HEK293 (cell line): ENCODE data around the gene GOLGA8K.
"Not testable (repeated sequence)": the region's sequence is repeated elsewhere in the genome, so short reads cannot be mapped to it uniquely, and the experiment has no call there.

Source experiments
- CTCF ChIA-PET: fragments of 350-600 bp; formaldehyde crosslinking; extraction: SDS; loops from one replicate; lab custom pipeline; 2021; ENCODE audit warnings: antibody characterized with exemption; lab: Yijun Ruan, JAX
- POLR2A ChIA-PET: fragments of 300-600 bp; formaldehyde crosslinking; extraction: SDS; loops from one replicate; lab custom pipeline; 2020; ENCODE audit warnings: antibody characterized with exemption, inconsistent platforms; lab: Yijun Ruan, JAX
- H3K27ac ChIP-seq: fragments of 200-500 bp; sonication (Bioruptor generic); 2 replicates; pipeline ENCODE4 v1.5.1; 2014; ENCODE audit warnings: low read depth, low read length, control low read depth, inconsistent platforms; ENCODE audit errors: extremely low read depth
- H3K36me3 ChIP-seq, 2 experiments: fragments of 200-500 bp in 1 of 2; sonication (Bioruptor generic) in 1 of 2; 1 replicate in 1 of 2; 2 replicates in 1 of 2; pipeline ENCODE4 v1.5.1; 2014 to 2017; ENCODE audit warnings: inconsistent platforms in 2 of 2, low read length in 2 of 2; ENCODE audit not compliant: control insufficient read depth in 2 of 2, insufficient read depth in 1 of 2
- H3K4me1 ChIP-seq: fragments of 200-500 bp; sonication (Bioruptor generic); 2 replicates; pipeline ENCODE4 v1.5.1; 2014; ENCODE audit warnings: mild to moderate bottlenecking, low read length, inconsistent platforms; ENCODE audit not compliant: control insufficient read depth, insufficient read depth
- H3K4me3 ChIP-seq: 2 replicates; pipeline ENCODE4 v1.5.1; 2011; ENCODE audit warnings: low read depth, mild to moderate bottlenecking, control low read depth, low read length, moderate library complexity
- H3K9me3 ChIP-seq: fragments of 200-500 bp; sonication (Bioruptor generic); 2 replicates; pipeline ENCODE4 v1.5.1; 2014; ENCODE audit warnings: low read depth, low read length, inconsistent platforms; ENCODE audit not compliant: control insufficient read depth, insufficient read depth

The GOLGA8K gene

GRCh38 chr15:32374185-32374584 lies 28.9 kb downstream of the GOLGA8K start:
- H3K36me3 ChIP-seq, H3K4me1 ChIP-seq, H3K27ac ChIP-seq, POLR2A ChIA-PET, H3K4me3 ChIP-seq, CTCF ChIA-PET, H3K9me3 ChIP-seq: not testable (repeated sequence)

DNA sequence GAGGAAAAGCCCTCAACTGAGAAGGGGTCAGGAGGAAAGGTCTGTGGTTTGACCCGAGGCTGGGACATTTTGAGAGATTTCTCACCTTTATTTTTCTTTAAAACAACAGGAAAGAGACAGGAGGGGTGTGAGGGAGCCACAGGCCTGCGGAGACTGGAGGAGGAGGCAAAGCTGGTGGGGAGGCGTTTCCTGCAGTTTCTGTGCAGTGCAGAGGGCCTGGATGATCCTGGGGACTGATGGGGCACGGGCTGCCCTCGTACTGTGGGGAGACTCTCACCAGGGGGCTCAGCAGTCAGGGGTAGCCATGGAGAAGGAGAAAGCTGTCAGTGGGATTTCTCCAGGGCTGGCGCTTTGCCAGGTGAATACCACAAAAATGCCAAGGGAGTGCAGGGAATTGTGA lies 29.4 kb downstream of the GOLGA8K start:
- POLR2A ChIA-PET, H3K36me3 ChIP-seq, H3K4me1 ChIP-seq, CTCF ChIA-PET, H3K9me3 ChIP-seq, H3K4me3 ChIP-seq, H3K27ac ChIP-seq: not testable (repeated sequence)

DNA sequence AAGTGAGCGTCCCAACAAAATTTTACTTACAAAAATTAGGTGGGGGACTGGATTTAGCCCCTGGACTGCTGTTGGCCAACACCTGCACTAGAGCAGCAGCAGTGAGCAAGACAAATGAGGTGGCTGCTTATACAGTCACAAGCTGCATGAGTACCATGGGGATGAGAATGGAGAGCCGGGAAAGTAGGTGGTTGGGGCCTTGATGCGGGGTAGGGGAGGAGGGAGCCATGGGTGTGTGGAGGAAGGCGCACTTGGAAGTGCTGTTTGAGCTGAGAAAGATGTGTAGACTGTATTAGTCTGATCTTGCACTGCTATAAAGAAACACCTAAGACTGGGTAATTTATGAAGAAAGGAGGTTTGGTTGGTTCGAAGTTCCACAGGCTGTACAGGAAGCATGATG lies 31.0 kb downstream of the GOLGA8K start:
- CTCF ChIA-PET, H3K36me3 ChIP-seq, POLR2A ChIA-PET, H3K9me3 ChIP-seq, H3K4me3 ChIP-seq, H3K27ac ChIP-seq, H3K4me1 ChIP-seq: not testable (repeated sequence)

GRCh38 chr15:32370526-32370925 lies 32.6 kb downstream of the GOLGA8K start:
- H3K27ac ChIP-seq, H3K4me3 ChIP-seq, POLR2A ChIA-PET, H3K4me1 ChIP-seq, H3K9me3 ChIP-seq, CTCF ChIA-PET, H3K36me3 ChIP-seq: not testable (repeated sequence)

- H3K4me1 ChIP-seq, H3K9me3 ChIP-seq, CTCF ChIA-PET, H3K27ac ChIP-seq, H3K36me3 ChIP-seq, POLR2A ChIA-PET, H3K4me3 ChIP-seq: not testable (repeated sequence)
These were observed 33.0 kb downstream of the GOLGA8K start for GRCh38 chr15:32370064-32370463.

DNA sequence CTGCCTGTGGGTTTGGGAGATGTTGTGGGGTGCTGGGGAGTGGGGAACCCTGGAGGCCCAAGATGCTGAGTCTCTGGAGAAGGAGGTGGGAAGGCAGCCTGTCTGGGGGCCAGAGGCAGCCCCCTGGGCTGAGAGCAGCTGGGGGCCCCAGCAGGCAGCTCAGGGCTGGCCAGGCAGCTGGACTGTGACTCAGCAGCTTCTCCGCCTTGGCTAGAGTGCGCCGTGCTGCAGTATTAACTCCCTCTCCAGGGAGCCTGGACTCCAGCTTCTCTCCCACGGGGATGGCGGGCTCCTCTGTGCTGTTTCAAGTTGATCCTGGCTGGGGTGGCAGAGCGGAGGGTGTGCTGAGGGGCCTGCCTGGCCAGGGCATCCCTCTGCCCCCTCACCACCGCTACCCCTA lies 36.6 kb downstream of the GOLGA8K start:
- H3K27ac ChIP-seq, H3K4me3 ChIP-seq, POLR2A ChIA-PET, H3K4me1 ChIP-seq, H3K9me3 ChIP-seq, H3K36me3 ChIP-seq, CTCF ChIA-PET: not testable (repeated sequence)

GRCh38 chr15:32365955-32366354 lies 37.1 kb downstream of the GOLGA8K start:
- H3K36me3 ChIP-seq, H3K4me1 ChIP-seq, POLR2A ChIA-PET, H3K27ac ChIP-seq, H3K9me3 ChIP-seq, CTCF ChIA-PET, H3K4me3 ChIP-seq: not testable (repeated sequence)

DNA sequence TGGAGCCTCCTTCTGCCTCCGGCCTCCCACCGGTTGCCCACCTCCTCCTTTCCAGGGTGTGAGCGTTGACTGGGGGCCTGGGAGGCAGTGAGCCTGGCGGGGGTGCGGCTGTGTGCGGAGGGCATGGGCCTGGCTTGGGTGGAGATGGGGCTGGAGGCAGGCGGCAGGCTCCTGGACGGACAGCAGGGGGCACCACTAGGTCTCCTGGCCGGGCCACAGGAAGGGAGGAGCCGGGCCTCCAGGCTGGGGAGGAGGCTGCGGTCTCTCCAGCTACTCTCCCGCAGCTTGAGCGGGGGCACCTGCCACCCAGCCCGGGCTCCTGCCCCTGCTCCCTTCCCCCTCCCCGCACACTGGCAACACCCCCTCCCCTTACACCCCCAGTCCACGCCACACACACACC lies 38.1 kb downstream of the GOLGA8K start:
- H3K4me1 ChIP-seq, H3K36me3 ChIP-seq, CTCF ChIA-PET, H3K9me3 ChIP-seq, POLR2A ChIA-PET, H3K4me3 ChIP-seq, H3K27ac ChIP-seq: not testable (repeated sequence)

DNA sequence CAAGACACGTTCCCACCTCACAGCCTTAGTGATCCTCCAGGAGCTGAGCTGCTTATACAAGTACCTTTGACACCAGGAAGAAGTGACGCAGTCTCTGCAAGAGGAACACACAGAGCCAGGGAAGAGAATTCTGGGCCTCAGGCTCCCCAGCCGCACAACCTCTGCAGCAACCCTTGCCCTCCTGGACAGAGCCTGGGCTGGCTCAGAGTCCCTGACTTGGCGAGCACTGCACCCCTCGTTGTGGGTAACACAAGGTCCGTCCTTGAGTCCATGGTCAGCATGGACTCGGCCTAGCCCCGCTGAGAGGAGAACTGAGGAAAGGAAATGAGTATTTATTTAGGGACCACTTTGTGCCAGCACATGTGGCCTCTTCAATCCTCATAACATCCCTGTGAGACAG lies 39.6 kb downstream of the GOLGA8K start:
- H3K27ac ChIP-seq, H3K36me3 ChIP-seq, CTCF ChIA-PET, H3K9me3 ChIP-seq, H3K4me1 ChIP-seq, POLR2A ChIA-PET, H3K4me3 ChIP-seq: not testable (repeated sequence)

GRCh38 chr15:32361662-32362061 lies 41.4 kb downstream of the GOLGA8K start:
- CTCF ChIA-PET, H3K9me3 ChIP-seq, POLR2A ChIA-PET, H3K4me3 ChIP-seq, H3K27ac ChIP-seq, H3K4me1 ChIP-seq, H3K36me3 ChIP-seq: not testable (repeated sequence)

GRCh38 chr15:32358462-32358861 lies 44.6 kb downstream of the GOLGA8K start:
- CTCF ChIA-PET, H3K27ac ChIP-seq, H3K9me3 ChIP-seq, H3K4me1 ChIP-seq, H3K36me3 ChIP-seq, H3K4me3 ChIP-seq, POLR2A ChIA-PET: not testable (repeated sequence)

GRCh38 chr15:32356909-32357308 lies 46.2 kb downstream of the GOLGA8K start:
- H3K36me3 ChIP-seq, CTCF ChIA-PET, H3K4me1 ChIP-seq, H3K27ac ChIP-seq, POLR2A ChIA-PET, H3K9me3 ChIP-seq, H3K4me3 ChIP-seq: not testable (repeated sequence)
